ENCODE results near the gene SPATS2. TPM values are rescaled to one million over a fixed set of nuclear protein-coding genes. Genes with fewer than 3 reads are reported as not detected.

SPATS2 gene
- total RNA-seq, 1 experiment from 2014 or later, result 74.2 TPM

DNA sequence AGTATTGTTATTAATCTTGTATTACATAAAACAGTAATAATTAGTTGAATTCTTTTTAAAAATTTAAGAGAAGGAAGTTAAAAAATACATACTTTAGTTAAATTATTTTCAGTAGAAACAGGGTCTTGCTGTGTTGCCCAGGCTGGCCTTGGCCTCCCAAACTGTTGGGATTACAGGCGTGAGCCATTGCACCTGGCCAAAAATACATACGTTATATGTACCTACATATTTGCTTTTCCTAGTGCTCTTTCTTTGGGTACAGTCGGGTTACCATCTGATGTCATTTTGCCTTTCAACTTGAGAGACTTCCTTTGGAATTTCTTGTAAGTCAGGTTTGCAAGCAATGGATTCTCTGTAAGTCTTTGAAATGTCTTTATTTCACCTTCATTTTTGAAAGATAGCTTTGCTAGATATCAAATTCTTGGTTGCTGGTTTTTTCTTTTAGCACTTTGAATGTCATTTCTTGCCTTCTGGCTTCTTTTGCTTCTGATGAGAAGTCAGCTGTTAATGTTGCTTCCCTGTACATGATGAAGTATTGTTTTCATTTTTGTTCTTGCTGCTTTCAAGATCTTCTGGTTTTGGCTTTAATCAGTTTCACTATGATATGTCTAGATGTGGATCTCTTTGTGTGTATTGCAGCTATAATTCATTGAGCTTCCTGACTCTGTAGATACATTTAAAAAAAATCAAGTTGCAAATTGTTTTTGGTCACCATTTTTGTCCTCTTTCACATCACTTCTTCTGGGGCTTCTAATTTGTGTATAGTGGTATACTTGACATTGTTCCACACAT is 84.4 kb downstream of the SPATS2 start:
- Histone ChIP-seq H3K4me3 (replicated peaks in 1 of 2; ENCODE audit: low read depth in 1 of 2, low read length in 2 of 2) (no peak overlapping the region), H3K9ac (ENCODE audit: low read length) (no peak overlapping the region), H3K79me2 (ENCODE audit: insufficient read depth, low read length) (peaks cover 82% of the 10 kb centered on the region), H3K9me3 (ENCODE audit: control insufficient read depth in 1 of 2, insufficient read depth in 1 of 2, low read depth in 1 of 2, low read length in 2 of 2) (no peaks in the 10 kb centered on the region), H3K27me3 (ENCODE audit: insufficient read depth, low read length) (no peaks in the 10 kb centered on the region), H2AFZ (ENCODE audit: low read depth, low read length, poor library complexity, severe bottlenecking) (no peak overlapping the region), H3K27ac (ENCODE audit: low read depth, low read length) (no peak overlapping the region), H3K4me2 (ENCODE audit: low read length) (no peak overlapping the region), H4K20me1 (ENCODE audit: insufficient read depth) (no peaks in the 10 kb centered on the region; the same call in 1 of the 2 replicates), H3K9me2 (ENCODE audit: insufficient read depth) (no peaks in the 10 kb centered on the region), H3K36me3 (ENCODE audit: control insufficient read depth in 1 of 2, insufficient read depth in 2 of 2, low read length in 2 of 2) (peaks cover 0 to 3% of the 10 kb centered on the region in 2 experiments; a peak in 1 of 4 replicates), H3K4me1 (ENCODE audit: control insufficient read depth in 1 of 2, insufficient read depth in 2 of 2, low read length in 2 of 2) (no peaks in the 10 kb centered on the region; a peak in 1 of 4 replicates)
- TF ChIP-seq, protein P1, sequence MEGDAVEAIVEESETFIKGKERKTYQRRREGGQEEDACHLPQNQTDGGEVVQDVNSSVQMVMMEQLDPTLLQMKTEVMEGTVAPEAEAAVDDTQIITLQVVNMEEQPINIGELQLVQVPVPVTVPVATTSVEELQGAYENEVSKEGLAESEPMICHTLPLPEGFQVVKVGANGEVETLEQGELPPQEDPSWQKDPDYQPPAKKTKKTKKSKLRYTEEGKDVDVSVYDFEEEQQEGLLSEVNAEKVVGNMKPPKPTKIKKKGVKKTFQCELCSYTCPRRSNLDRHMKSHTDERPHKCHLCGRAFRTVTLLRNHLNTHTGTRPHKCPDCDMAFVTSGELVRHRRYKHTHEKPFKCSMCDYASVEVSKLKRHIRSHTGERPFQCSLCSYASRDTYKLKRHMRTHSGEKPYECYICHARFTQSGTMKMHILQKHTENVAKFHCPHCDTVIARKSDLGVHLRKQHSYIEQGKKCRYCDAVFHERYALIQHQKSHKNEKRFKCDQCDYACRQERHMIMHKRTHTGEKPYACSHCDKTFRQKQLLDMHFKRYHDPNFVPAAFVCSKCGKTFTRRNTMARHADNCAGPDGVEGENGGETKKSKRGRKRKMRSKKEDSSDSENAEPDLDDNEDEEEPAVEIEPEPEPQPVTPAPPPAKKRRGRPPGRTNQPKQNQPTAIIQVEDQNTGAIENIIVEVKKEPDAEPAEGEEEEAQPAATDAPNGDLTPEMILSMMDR (IDR thresholded peaks at IDR 0.05 in 2 of 3, conservative IDR thresholded peaks at IDR 0.05 in 1 of 3; ENCODE audit: borderline replicate concordance in 1 of 3, insufficient read depth in 1 of 3, low read depth in 2 of 3, low read length in 2 of 3), result no peak
- no peak for TF ChIP-seq EZH2phosphoT487 (IDR thresholded peaks at IDR 0.05; ENCODE audit: borderline replicate concordance)
- no peak for TF ChIP-seq EGR1 (IDR thresholded peaks at IDR 0.05; ENCODE audit: low read depth)
- TF ChIP-seq, protein P2, sequence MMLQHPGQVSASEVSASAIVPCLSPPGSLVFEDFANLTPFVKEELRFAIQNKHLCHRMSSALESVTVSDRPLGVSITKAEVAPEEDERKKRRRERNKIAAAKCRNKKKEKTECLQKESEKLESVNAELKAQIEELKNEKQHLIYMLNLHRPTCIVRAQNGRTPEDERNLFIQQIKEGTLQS (IDR thresholded peaks at IDR 0.05), result no peak
- no peak for TF ChIP-seq JUND (IDR thresholded peaks at IDR 0.05)
- TF ChIP-seq CBX3 (IDR thresholded peaks at IDR 0.05; ENCODE audit: low read depth), result no peak
- no peak for TF ChIP-seq TCF7L2 (IDR thresholded peaks at IDR 0.05; ENCODE audit: borderline replicate concordance, extremely low read depth, insufficient read depth, insufficient read length)
- no peak for TF ChIP-seq ZFX (IDR thresholded peaks at IDR 0.05)
- no peak for TF ChIP-seq SP1 (IDR thresholded peaks at IDR 0.05; ENCODE audit: low read depth)
- TF ChIP-seq, protein P3, sequence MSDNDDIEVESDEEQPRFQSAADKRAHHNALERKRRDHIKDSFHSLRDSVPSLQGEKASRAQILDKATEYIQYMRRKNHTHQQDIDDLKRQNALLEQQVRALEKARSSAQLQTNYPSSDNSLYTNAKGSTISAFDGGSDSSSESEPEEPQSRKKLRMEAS (IDR thresholded peaks at IDR 0.05), result no peak
- no peak for TF ChIP-seq YY1 (IDR thresholded peaks at IDR 0.05; ENCODE audit: extremely low read depth, insufficient replicate concordance, low read depth, low read length)
- TF ChIP-seq POLR2A (IDR thresholded peaks at IDR 0.05; ENCODE audit: borderline replicate concordance, extremely low read depth, insufficient read depth, insufficient read length), result no peak
- no TSS peak for BruUV-seq (replicated peaks)
- ChIA-PET CTCF (no interaction called here), RAD21 (ENCODE audit: low non-redundant PET in 1 of 2, low total read pairs in 2 of 2, uncharacterized antibody in 2 of 2, unreplicated experiment in 2 of 2) (no interaction called here), POLR2A (interaction anchor here (1.1 kb wide), 1 partner anchor 11 kb away, joined by 3 read pairs; no protein-coding TSS in a partner anchor)
- intact Hi-C loops (cut with micrococcal nuclease), result no loop called here
- no peak for ATAC-seq
- DNase-seq (ENCODE audit: low read depth, low spot score), result no peak
